PFSK-1 (cell line): Measurements from ENCODE around the gene GOT1.

ENCODE experiments used
- FOXP2 ChIP-seq: optimal IDR thresholded peaks from 2 replicates; pipeline ENCODE3; 2011; ENCODE audit warnings: borderline replicate concordance, control low read depth, inconsistent platforms; ENCODE audit not compliant: insufficient read depth; ENCODE audit errors: extremely low read length, extremely low read depth
- POLR2AphosphoS5 ChIP-seq: IDR thresholded peaks from 2 replicates; pipeline ENCODE4 v1.6.1; 2012; ENCODE audit warnings: low read depth, mild to moderate bottlenecking, control low read depth, low read length, moderate library complexity
- SIN3A ChIP-seq: IDR thresholded peaks from 2 replicates; pipeline ENCODE4 v1.6.1; 2012; ENCODE audit warnings: mild to moderate bottlenecking, low read length, moderate library complexity, borderline replicate concordance; ENCODE audit not compliant: insufficient read depth
- TAF1 ChIP-seq: IDR thresholded peaks from 2 replicates; pipeline ENCODE4 v1.6.1; 2012; ENCODE audit warnings: low read length, control low read depth, borderline replicate concordance; ENCODE audit not compliant: insufficient read depth
- TF ChIP-seq, protein P1 (sequence below), 2 experiments: IDR thresholded peaks; 2 replicates each; pipeline versions ENCODE4 v1.6.1 to v1.8.0; 2011 to 2012; ENCODE audit warnings: low read depth in 2 of 2, low read length in 2 of 2, control low read depth in 1 of 2, inconsistent platforms in 1 of 2, mild to moderate bottlenecking in 1 of 2, moderate library complexity in 1 of 2; ENCODE audit not compliant: insufficient read depth in 1 of 2

Gene GOT1

DNA sequence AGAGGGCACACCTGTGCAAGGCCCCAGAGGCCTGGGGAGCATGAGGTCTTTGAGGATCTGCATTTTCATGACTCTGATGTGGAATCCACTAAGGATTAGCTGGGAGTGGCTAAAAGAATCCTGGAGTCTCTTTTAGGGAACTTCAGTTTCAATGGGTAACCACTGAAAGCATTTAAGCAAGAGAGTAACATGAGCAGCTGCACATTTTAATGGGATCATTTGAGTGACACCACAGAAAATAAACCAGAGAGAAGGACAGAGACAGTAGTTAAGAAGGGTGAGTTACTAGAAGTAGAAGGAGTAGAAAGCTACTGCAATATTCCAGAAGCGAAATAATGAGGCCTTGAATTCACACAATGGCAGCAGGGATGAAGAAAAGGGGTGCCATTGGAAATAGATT lies 5.2 kb downstream of the GOT1 start:
- TF ChIP-seq TAF1 (no peak), SIN3A (no peak)

DNA sequence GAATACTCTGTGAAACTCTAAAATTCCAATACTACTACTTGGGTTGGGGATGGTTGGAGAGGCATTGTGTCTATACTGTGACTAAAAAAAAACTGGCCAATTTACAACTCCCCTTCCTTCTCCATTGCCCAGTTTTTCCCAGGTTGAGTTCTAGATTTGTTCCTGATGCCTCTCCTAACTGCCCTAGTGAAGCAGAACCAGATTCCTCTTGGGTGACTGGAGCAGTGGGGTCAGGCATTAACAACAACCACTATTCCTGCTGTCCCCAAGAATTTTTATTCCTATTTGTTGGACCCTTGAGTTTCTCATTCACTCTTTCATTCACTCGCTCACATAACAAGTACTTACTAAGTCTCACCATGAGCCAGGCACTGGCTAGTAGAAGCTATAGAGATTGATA lies 5.8 kb downstream of the GOT1 start:
- TF ChIP-seq TAF1 (no peak), FOXP2 (no peak), SIN3A (no peak), POLR2AphosphoS5 (no peak)
- TF ChIP-seq, protein P1, sequence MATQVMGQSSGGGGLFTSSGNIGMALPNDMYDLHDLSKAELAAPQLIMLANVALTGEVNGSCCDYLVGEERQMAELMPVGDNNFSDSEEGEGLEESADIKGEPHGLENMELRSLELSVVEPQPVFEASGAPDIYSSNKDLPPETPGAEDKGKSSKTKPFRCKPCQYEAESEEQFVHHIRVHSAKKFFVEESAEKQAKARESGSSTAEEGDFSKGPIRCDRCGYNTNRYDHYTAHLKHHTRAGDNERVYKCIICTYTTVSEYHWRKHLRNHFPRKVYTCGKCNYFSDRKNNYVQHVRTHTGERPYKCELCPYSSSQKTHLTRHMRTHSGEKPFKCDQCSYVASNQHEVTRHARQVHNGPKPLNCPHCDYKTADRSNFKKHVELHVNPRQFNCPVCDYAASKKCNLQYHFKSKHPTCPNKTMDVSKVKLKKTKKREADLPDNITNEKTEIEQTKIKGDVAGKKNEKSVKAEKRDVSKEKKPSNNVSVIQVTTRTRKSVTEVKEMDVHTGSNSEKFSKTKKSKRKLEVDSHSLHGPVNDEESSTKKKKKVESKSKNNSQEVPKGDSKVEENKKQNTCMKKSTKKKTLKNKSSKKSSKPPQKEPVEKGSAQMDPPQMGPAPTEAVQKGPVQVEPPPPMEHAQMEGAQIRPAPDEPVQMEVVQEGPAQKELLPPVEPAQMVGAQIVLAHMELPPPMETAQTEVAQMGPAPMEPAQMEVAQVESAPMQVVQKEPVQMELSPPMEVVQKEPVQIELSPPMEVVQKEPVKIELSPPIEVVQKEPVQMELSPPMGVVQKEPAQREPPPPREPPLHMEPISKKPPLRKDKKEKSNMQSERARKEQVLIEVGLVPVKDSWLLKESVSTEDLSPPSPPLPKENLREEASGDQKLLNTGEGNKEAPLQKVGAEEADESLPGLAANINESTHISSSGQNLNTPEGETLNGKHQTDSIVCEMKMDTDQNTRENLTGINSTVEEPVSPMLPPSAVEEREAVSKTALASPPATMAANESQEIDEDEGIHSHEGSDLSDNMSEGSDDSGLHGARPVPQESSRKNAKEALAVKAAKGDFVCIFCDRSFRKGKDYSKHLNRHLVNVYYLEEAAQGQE (IDR thresholded peaks at IDR 0.05; ENCODE audit: insufficient read depth in 1 of 2, low read depth in 2 of 2, low read length in 2 of 2) = no peak

GRCh38 chr10:99422529-99423096 lies 7.8 kb downstream of the GOT1 start:
- TF ChIP-seq FOXP2 (no peak), POLR2AphosphoS5 (no peak), SIN3A (no peak), TAF1 (no peak)
- TF ChIP-seq, protein P1 (IDR thresholded peaks at IDR 0.05; ENCODE audit: insufficient read depth in 1 of 2, low read depth in 2 of 2, low read length in 2 of 2) = no peak

- TF ChIP-seq POLR2AphosphoS5 = no peak
- TF ChIP-seq, protein P1 (IDR thresholded peaks at IDR 0.05; ENCODE audit: insufficient read depth in 1 of 2, low read depth in 2 of 2, low read length in 2 of 2) = no peak
- TF ChIP-seq FOXP2 = no peak
- TF ChIP-seq SIN3A = no peak
Measured at GRCh38 chr10:99421233-99421739, 9.1 kb downstream of the GOT1 start.

- TF ChIP-seq, protein P1 (IDR thresholded peaks at IDR 0.05; ENCODE audit: insufficient read depth in 1 of 2, low read depth in 2 of 2, low read length in 2 of 2) = no peak
- no peak for TF ChIP-seq FOXP2
- TF ChIP-seq TAF1 = no peak
- no peak for TF ChIP-seq SIN3A
- no peak for TF ChIP-seq POLR2AphosphoS5
Measured at GRCh38 chr10:99419688-99420087, 10.7 kb downstream of the GOT1 start.
